Tibial nerve (tissue), 4 donors: Measurements from ENCODE around the gene SLC46A1. TPM values are rescaled to one million over a fixed set of nuclear protein-coding genes. Genes with fewer than 3 reads are reported as not detected.
A peak's percentile ranks its signal among the peaks of the same experiment; 100 is the strongest.

Source experiments
- DNase-seq, 2 donors: peaks; one replicate each; pipeline ENCODE4 v3.0.0-alpha.2; 2019; ENCODE audit warnings: low spot score in 2 of 2
- H3K27ac ChIP-seq, 4 donors: fragments of 200-600 bp; sonication (generic) in 3 of 4; one replicate each; pipeline ENCODE4 v1.5.1; 2017 to 2019; ENCODE audit warnings: mild to moderate bottlenecking in 1 of 4
- H3K27me3 ChIP-seq, 2 donors: fragments of 200-600 bp; sonication (generic) in 1 of 2; one replicate each; pipeline versions ENCODE4 v1.5.1 to v1.6.0; 2017 to 2019
- H3K36me3 ChIP-seq, 3 donors: fragments of 200-600 bp; sonication (generic); one replicate each; pipeline ENCODE4 v1.5.1; 2018 to 2019
- H3K4me1 ChIP-seq, 4 donors: fragments of 200-600 bp; sonication (generic) in 3 of 4; one replicate each; pipeline ENCODE4 v1.5.1; 2017 to 2019
- H3K4me3 ChIP-seq, 4 donors: fragments of 200-600 bp; sonication (generic) in 3 of 4; one replicate each; pipeline ENCODE4 v1.5.1; 2017 to 2019; ENCODE audit warnings: mild to moderate bottlenecking in 1 of 4, moderate library complexity in 1 of 4
- H3K9me3 ChIP-seq, 4 donors: fragments of 200-600 bp; sonication (generic) in 3 of 4; one replicate each; pipeline ENCODE4 v1.5.1; 2017 to 2019
- EP300 ChIP-seq, 2 donors: sonication (generic); formaldehyde crosslinking; IDR thresholded peaks; one replicate each; pipeline ENCODE4 v1.6.1; 2017; ENCODE audit warnings: antibody characterized with exemption in 2 of 2, mild to moderate bottlenecking in 1 of 2
- POLR2A ChIP-seq, 2 donors: fragments of 450-650 bp; IDR thresholded peaks; one replicate each; pipeline ENCODE4 v1.6.1; 2017; ENCODE audit warnings: antibody characterized with exemption in 2 of 2, mild to moderate bottlenecking in 2 of 2, moderate library complexity in 2 of 2
- WGBS, 2 donors: methylation state at CpG; one replicate each; pipeline ENCODE4 v1.1.5; 2018; 5-methylcytosine and 5-hydroxymethylcytosine counted together
- total RNA-seq, 4 donors: library from RNA; depleted of rRNA; stranded (reverse); fragments of >200 nt; gene quantifications; one replicate each; pipeline ENCODE4 v1.1.0, GENCODE V29; 2016
- TF ChIP-seq, protein P1 (sequence below), 5 experiments: fragments of 200-600 bp in 3 of 5; fragments of 450-650 bp in 2 of 5; sonication (generic) in 3 of 5; IDR thresholded peaks; one replicate each; pipeline ENCODE4 v1.5.1; 2016 to 2019; ENCODE audit warnings: antibody characterized with exemption in 5 of 5, mild to moderate bottlenecking in 3 of 5, moderate library complexity in 2 of 5

The SLC46A1 gene
- total RNA-seq, 4 donors from 2014 or later, result 5.0 to 10.8 (median 6.4) TPM

DNA sequence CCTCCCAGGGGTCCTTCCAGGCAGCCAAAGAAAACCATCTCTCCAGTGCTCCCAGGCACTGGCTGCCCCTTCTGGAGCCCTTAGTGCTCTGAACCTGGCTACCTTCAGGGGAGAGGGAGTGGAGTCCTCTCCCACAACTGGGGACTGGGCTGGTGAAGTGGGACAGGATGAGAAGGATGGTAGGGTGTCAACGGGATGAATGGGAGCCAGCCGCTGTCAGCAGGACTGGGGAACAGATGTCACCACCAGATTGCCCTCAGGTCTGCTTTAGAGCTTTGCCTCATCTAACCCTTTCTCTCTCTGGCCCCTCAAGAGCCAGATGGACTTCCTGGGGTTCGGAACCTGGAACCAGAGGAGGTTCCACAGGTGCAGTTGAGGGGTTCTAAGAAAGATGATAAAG, 40.5 kb downstream of the SLC46A1 start:
- Histone ChIP-seq H3K27me3 (no peaks in the 10 kb centered on the region), H3K9me3 (no peaks in the 10 kb centered on the region), H3K4me3 (no peak overlapping the region), H3K36me3 (peaks cover 0 to 76% (median 24%) of the 10 kb centered on the region in 3 donors), H3K4me1 (peaks cover 0 to 5% (median 2%) of the 10 kb centered on the region in 4 donors), H3K27ac (no peak overlapping the region)
- DNase-seq, result no peak
- 88 to 97% methylated on average over 3 of the region's 3 CpGs for WGBS, 2 donors
- TF ChIP-seq EP300 (IDR thresholded peaks at IDR 0.05), result no peak
- TF ChIP-seq POLR2A (IDR thresholded peaks at IDR 0.05), result no peak
- TF ChIP-seq, protein P1, sequence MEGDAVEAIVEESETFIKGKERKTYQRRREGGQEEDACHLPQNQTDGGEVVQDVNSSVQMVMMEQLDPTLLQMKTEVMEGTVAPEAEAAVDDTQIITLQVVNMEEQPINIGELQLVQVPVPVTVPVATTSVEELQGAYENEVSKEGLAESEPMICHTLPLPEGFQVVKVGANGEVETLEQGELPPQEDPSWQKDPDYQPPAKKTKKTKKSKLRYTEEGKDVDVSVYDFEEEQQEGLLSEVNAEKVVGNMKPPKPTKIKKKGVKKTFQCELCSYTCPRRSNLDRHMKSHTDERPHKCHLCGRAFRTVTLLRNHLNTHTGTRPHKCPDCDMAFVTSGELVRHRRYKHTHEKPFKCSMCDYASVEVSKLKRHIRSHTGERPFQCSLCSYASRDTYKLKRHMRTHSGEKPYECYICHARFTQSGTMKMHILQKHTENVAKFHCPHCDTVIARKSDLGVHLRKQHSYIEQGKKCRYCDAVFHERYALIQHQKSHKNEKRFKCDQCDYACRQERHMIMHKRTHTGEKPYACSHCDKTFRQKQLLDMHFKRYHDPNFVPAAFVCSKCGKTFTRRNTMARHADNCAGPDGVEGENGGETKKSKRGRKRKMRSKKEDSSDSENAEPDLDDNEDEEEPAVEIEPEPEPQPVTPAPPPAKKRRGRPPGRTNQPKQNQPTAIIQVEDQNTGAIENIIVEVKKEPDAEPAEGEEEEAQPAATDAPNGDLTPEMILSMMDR (IDR thresholded peaks at IDR 0.05), result no peak

DNA sequence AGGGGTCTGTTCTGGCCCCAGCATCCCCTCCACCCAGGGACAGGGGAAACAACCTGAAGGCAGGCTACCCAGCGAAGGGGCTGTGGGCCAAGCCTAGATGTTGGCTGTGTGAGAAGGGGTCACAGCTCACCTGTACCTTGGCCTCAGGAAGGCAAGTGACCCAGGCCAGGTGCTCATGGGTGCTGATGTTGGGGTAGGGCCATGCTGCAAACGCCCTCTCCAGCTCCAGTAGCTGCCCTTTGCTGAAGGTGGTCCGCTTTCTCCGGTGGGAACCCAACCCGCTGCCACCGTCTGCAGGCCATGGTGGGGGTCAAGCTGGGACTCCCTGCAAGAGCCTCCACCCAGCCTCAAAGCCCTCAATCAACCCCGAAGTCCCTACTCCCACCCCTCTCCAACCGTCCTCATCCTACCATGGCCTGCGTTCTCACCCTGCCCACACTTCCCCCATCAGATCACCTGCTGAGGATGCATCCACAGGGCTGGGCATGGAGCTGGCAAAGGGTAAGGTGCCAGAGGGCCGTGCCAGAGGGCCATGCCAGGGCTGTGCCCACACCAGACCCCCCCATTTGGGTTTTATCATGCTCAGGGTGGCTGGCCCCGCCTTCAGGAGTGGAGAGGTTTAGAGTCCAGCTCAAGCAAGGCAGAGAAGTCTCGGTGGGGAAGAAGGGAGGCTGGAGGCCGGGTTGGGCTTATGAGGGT, 41.2 kb downstream of the SLC46A1 start, which contains the start of gene SEBOX:
TSS of gene SEBOX (minus strand) at position 535 of the 699 bp plus-strand sequence. CDS start at position 487, 48 bp downstream.
- Histone ChIP-seq H3K4me3 (no peak within 1 kb of the TSS), H3K27ac (no peak within 1 kb of the TSS), H3K36me3 (peaks cover 0 to 83% (median 28%) of the 10 kb centered on the region in 3 donors), H3K4me1 (no peaks in the 10 kb centered on the region), H3K27me3 (no peaks in the 10 kb centered on the region), H3K9me3 (no peaks in the 10 kb centered on the region)
- DNase-seq, result no peak
- TF ChIP-seq, protein P1 (IDR thresholded peaks at IDR 0.05), result no peak
- TF ChIP-seq EP300 (IDR thresholded peaks at IDR 0.05) (no peak), POLR2A (IDR thresholded peaks at IDR 0.05) (no peak)
- WGBS, 2 donors, result 90 to 94% methylated on average over 13 of the region's 13 CpGs

DNA sequence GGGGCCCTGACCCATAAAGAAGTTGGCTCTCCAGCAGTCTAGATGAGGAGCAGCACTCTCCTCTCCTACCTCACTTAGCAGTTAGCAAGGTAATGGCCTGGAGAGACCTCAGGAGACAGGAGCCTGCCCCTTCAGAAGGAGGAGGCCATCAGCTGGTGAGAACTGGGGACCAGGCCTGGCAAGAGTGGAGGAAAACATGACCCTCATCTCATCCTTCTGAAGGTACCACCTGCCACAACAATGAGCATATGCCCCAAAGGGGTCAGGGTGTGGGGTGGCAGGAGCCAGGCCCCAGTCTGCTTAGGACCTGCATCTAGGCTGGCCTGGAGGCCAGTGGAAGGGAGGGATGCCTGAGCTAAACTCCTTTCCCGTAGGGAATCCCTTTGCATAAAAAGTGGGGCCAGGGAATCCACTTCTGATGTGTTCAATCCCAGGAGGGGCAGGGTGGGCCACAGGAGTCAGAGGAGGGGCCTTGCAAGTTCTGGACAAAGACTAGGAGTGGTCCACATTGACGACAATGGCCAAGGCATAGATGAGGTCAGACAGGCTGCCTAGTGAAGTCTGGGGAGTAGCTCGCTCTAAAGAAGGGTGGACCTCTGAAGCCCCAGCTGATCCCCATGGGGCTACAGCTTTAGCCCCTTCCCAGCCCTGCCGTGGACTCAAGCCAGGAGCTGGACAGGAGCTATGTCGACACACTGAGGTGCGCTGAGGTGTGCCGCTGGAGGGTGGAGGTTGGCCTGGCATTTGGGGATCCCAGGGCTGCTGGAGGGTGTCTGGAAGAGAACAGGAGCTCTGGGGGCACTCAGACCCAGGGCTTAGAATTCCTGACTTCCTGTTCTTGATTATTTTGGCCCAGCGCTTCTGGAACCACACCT, 42.0 kb downstream of the SLC46A1 start:
- no peak overlapping the region for H3K4me3 ChIP-seq
- TF ChIP-seq EP300 (IDR thresholded peaks at IDR 0.05) (no peak), POLR2A (IDR thresholded peaks at IDR 0.05) (no peak)
- TF ChIP-seq, protein P1 (IDR thresholded peaks at IDR 0.05), result no peak
- H3K9me3 ChIP-seq, result no peaks in the 10 kb centered on the region
- WGBS, 2 donors, result 84 to 89% methylated on average over 8 of the region's 8 CpGs
- no peaks in the 10 kb centered on the region for H3K4me1 ChIP-seq
- DNase-seq, result no peak
- H3K27me3 ChIP-seq, result no peaks in the 10 kb centered on the region
- H3K27ac ChIP-seq, result no peak overlapping the region
- H3K36me3 ChIP-seq, result peaks cover 0 to 90% (median 36%) of the 10 kb centered on the region in 3 donors

DNA sequence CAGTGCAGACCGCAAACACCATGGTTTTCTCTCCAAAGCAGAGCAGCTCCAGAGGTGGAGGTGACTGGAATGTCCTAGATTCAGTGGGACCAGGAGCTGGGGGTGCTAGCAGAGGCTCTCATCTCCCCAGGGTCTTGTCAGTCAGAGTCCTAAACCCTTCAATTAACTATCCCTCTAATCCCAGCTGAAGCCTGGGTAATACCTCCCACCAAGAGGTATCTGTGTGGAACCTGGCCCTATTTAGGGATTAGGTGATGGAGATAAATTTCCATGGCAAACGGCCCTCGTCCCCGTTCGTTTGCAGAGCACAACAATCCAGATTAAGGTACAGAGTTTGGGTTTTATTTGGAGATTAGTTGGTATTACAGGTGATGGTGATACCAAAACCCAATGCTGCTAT, 42.8 kb downstream of the SLC46A1 start:
- WGBS, 2 donors, result 87 to 89% methylated on average over 5 of the region's 5 CpGs
- peaks cover 0 to 6% (median 5%) of the 10 kb centered on the region in 4 donors for H3K4me1 ChIP-seq
- no peak overlapping the region for H3K27ac ChIP-seq
- DNase-seq, result no peak
- H3K4me3 ChIP-seq, result no peak overlapping the region
- no peaks in the 10 kb centered on the region for H3K27me3 ChIP-seq
- H3K9me3 ChIP-seq, result no peaks in the 10 kb centered on the region
- H3K36me3 ChIP-seq, result peaks cover 0 to 84% (median 36%) of the 10 kb centered on the region in 3 donors
- no peak for TF ChIP-seq EP300 (IDR thresholded peaks at IDR 0.05)
- no peak for TF ChIP-seq POLR2A (IDR thresholded peaks at IDR 0.05)
- TF ChIP-seq, protein P1 (IDR thresholded peaks at IDR 0.05), result no peak

DNA sequence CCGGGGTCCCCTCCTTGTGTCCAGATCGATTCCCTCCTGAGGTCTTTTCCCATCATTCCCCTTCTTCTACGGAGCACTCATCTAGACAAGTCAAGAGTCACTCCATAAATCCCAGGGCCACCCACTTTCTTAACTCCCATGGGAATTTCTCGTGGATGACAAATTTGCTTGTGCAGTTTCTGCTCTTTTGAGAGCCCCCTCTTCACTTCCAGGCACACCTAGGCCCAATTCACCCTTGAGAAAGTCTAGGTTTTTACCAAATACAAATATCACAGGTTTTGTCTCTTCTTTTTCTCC, 48.2 kb downstream of the SLC46A1 start:
- H3K27ac ChIP-seq, result peak overlapping the region in 3 of 4 donors; percentile 89 to 94 (median 94)
- peaks cover 0 to 34% (median 17%) of the 10 kb centered on the region in 4 donors for H3K4me1 ChIP-seq
- DNase-seq, result no peak
- TF ChIP-seq POLR2A (IDR thresholded peaks at IDR 0.05) (no peak), EP300 (IDR thresholded peaks at IDR 0.05) (no peak)
- TF ChIP-seq, protein P1 (IDR thresholded peaks at IDR 0.05), result no peak
- H3K27me3 ChIP-seq, result no peaks in the 10 kb centered on the region
- 1 to 4% methylated on average over 4 of the region's 4 CpGs for WGBS, 2 donors
- H3K4me3 ChIP-seq, result peak overlapping the region; percentile 69 to 98 (median 88)
- H3K36me3 ChIP-seq, result peaks cover 0 to 62% (median 26%) of the 10 kb centered on the region in 3 donors
- H3K9me3 ChIP-seq, result no peaks in the 10 kb centered on the region
